Activated CD8-positive, alpha-beta memory T cell treated with anti-CD3 and anti-CD28 coated beads, Interleukin-2, amount 50 U/mL, for 48 hours (primary cell): ENCODE measurements around the gene CD48.

ENCODE experiments used
- DNase-seq: peaks from one replicate; pipeline ENCODE4 v3.0.0-alpha.2; 2020

The CD48 gene

GRCh38 chr1:160711602-160712311 lies at the start of gene CD48:
Gene CD48, minus strand, starts transcription at chr1:160711822. Its CDS starts 59 bp downstream, at chr1:160711763.
- DNase-seq: no peak

- DNase-seq: no peak
Observed at GRCh38 chr1:160761046-160761445, 49.4 kb upstream of the CD48 start.

- no peak for DNase-seq
Observed at GRCh38 chr1:160759740-160760139, 48.1 kb upstream of the CD48 start.

DNA sequence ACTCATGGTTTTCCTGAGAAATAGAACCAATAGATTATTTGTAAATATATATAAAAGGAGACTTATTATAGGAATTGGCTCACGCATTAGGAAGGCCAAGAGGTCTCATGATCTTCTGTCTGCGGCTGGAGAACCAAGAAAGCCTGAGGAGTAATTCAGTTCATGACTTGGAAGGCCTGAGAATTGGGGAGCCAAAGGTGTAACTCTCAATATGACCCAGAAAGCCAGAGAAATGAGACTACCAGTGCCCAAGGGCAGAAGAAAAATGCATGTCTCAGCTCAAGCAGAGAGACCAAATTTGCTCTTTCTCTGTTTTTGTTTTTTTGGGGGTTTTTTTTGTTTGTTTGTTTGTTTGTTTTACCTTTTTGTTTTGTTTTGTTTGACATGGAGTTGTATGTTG lies 46.9 kb upstream of the CD48 start:
- no peak for DNase-seq

- no peak for DNase-seq
Observed at GRCh38 chr1:160756849-160757201, 45.2 kb upstream of the CD48 start.

GRCh38 chr1:160755911-160756848 lies 44.6 kb upstream of the CD48 start:
- DNase-seq: no peak

- DNase-seq: no peak
Observed at GRCh38 chr1:160755461-160755860, 43.8 kb upstream of the CD48 start.

GRCh38 chr1:160753594-160753993 lies 42.0 kb upstream of the CD48 start:
- DNase-seq: no peak

DNA sequence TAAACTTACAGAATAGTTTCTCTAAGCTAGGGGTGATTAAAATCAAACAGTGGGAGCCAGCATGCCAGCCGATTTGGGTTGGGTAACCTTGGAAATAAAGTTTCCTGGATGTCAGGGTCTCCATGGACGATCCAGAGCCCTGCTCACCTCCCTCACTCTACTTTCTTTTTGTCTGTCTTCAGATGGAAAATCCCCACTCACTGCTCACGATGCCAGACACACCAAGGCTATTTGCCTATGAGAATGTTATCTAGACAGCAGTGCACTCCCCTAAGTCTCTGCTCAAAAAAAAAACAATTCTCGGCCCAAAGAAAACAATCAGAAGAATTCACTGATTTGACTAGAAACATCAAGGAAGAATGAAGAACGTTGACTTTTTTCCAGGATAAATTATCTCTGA lies 41.3 kb upstream of the CD48 start:
- no peak for DNase-seq

GRCh38 chr1:160752406-160752805 lies 40.8 kb upstream of the CD48 start:
- no peak for DNase-seq

DNA sequence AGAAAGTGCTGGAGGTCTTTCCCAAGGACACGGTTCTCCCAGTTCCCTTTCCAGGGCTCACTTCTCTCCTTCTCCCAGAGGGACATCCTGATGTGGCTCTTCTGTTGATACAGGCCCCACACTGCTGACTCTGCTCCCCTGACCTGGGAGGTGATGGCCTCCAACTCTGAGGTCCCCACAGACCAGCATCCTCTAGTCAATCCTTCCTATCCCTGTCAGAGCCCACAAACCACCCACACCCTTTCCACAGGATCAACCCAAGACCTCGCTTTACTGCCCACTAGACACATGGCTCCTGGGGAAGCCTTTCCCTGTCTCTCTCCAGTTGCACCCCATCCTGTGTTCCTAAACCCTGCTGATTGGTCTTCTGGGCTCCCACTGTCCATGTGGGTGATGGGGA lies 39.0 kb upstream of the CD48 start:
- DNase-seq: no peak

- no peak for DNase-seq
Observed at GRCh38 chr1:160748878-160749269, 37.3 kb upstream of the CD48 start.

DNA sequence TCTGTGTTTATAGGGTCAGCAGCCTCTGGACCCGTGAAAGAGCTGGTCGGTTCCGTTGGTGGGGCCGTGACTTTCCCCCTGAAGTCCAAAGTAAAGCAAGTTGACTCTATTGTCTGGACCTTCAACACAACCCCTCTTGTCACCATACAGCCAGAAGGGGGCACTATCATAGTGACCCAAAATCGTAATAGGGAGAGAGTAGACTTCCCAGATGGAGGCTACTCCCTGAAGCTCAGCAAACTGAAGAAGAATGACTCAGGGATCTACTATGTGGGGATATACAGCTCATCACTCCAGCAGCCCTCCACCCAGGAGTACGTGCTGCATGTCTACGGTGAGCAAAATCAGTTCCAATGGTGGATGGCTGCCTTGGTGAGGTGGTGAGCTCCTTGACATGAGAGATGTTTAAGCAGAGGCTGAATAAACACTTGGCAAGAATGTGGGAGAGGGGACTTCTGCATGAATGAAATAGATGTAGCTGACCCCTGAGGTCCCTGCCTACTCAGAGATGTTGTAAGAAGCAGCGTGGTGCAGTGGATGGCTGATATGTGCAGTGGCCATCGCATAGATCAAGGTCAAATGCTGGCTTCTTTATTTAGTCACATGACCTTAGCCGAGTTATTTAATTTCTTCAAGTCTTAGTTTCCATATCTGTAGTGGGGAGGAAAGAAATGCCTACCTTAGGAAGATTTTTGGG lies 36.7 kb upstream of the CD48 start:
- DNase-seq: no peak

GRCh38 chr1:160747717-160748116 lies 36.1 kb upstream of the CD48 start:
- DNase-seq: no peak

- DNase-seq: no peak
Observed at GRCh38 chr1:160746836-160747500, 35.3 kb upstream of the CD48 start.

DNA sequence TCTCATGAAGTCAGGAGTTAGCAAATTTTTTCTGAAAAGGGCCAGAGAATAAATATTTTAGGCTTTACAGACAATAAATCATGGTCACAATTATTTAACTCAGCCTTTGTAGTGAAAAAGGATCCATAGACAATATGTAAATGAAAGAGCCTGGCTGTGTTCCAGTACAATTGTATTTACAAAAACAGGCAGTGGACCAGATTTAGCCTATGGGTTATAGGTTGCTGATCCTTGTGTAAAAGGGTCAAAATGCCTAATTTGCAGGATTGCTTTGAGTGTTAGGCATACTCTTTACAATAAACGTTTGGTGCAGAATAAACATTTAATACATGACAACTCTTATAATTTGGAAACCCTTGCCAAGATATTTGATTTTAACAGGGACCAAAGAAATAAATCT lies 33.9 kb upstream of the CD48 start:
- no peak for DNase-seq

DNA sequence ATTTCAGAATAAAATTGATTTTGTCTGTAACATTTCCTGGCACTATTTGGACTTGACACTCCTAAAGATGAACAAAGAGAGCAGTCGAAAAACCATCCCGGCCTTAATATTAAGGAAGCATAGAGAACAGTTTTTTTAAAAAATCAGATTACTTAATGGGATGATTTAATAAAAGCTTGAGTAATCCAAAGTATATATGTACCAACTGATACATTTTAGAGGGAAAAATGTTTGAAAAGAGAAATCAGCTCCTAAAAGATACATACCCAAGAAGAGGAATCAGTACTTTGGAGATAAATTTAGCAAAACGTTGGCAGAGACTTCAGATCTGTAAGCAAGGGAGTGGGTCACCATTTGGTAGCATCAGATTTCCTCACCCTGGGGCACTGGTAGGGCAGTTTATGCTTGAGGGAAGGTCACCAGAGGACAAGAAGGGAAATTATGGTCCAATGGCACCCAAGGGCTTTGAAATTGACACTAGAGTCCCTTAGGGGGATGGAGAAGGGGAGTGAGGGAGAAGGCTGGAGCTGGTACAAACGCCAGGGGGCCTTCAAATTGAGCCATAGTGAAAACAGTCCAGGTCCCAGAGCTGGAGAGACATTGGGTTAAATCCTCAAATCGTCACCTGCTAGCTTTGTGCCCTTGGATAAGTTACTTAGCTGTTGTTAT lies 33.4 kb upstream of the CD48 start:
- DNase-seq: no peak

DNA sequence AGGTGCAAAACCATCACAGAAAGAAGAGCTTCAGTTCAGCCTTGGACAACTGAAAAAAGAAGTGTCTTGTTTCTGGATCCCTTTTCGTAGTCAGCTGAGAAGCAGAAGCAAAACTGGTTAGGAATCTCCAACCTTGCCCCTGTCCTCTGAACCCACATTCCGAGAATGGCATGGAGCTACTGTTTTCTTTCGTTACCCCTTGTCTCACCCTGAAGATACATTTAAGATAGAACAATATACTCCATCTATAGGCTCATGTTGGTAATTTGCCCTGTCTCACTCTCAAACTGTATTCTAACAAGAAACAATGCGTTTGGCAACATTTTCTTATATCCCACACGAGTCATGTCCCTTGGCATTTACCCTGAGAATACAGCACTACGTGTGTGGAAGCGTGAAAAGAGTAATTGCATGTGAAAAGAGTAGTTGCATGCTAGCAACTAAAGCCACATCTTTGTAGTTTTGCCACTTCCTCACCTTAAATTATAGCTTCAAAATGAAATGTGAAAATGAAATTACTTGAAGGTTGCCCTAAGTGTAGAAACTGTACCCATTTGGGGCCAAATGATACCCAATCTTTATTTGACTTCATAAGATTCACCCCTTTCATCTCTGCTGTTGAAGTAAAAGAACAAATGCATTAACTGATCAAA lies 32.7 kb upstream of the CD48 start:
- no peak for DNase-seq

DNA sequence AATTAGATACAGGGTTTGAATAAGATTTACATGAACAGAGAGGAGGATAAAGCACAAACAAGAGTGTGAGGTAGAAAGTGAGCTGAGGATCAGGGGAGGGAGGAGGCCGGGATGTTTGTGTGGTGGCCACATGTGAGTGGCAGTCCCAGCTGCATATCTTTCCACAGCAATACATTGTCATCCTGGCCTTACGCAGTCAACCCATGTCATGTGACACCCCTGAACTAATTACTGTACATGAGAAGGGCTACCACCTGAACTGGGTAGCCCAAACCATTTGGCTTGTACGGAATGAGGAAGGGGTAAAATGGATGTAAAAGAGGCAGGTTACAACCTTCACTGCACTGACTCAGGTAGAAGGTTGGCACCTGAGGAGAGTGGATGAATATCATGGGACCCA lies 31.6 kb upstream of the CD48 start:
- no peak for DNase-seq

DNA sequence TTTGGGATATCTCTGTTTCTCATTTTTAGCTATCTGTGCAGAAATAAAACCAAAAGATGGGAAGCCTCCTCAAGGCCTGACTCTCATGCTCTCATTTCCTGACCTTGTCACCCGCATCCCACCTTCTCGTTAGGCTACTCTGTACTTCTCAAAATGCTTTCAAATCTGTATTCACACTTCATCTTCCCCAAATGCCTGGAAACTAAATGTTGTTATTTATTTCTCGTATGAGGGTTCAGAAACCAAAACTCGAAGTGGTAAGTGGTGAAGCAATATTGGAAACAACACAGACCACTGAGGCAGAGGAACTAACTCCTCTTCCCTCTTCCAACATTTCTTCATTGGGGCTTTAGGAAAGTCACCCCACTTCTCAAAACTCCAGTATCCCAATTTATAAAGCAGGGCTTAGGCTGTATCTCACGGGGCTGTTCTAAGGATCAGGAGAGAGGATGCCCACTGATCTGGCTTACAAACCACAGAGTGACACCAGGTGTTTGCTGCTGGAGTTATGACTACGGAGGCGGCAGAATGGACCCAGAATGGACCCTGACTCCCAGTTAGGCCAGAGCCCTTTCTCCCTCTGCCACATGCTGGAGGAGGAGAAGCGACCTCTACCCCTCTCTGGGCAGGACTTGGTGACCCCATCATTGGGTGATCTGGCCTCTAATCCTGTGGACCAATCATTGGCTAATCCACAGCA lies 31.0 kb upstream of the CD48 start:
- no peak for DNase-seq

GRCh38 chr1:160741612-160742348 lies 30.2 kb upstream of the CD48 start:
- DNase-seq: no peak
